MG63 (cell line): ENCODE data around the gene TTYH3. TPM values are rescaled to one million over a fixed set of nuclear protein-coding genes. Genes with fewer than 3 reads are reported as not detected.
A peak's percentile ranks its signal among the peaks of the same experiment; 100 is the strongest.

ENCODE experiments used
- DNase-seq: peaks from one replicate; pipeline ENCODE4 v3.0.0-alpha.2; 2020
- H3K27me3 ChIP-seq: fragments of 250-450 bp; sonication (Bioruptor Pico); 2 replicates; pipeline ENCODE4 v1.5.1; 2020; ENCODE audit warnings: mild to moderate bottlenecking, moderate library complexity
- H3K36me3 ChIP-seq: fragments of 250-450 bp; sonication (Bioruptor Pico); 2 replicates; pipeline ENCODE4 v1.5.1; 2020; ENCODE audit warnings: mild to moderate bottlenecking, moderate library complexity
- H3K4me3 ChIP-seq: fragments of 250-450 bp; sonication (Bioruptor Pico); 2 replicates; pipeline ENCODE4 v1.5.1; 2020; ENCODE audit warnings: mild to moderate bottlenecking, moderate library complexity
- H3K9me3 ChIP-seq: fragments of 250-450 bp; sonication (Bioruptor Pico); 2 replicates; pipeline ENCODE4 v1.5.1; 2020; ENCODE audit warnings: mild to moderate bottlenecking, moderate library complexity
- total RNA-seq: library from RNA; depleted of rRNA; stranded (reverse); fragments of >200 nt; shearing (Covaris generic); gene quantifications from 2 replicates; pipeline ENCODE4 v1.2.3, GENCODE V29; 2014; ENCODE audit warnings: low replicate concordance

TTYH3 gene
- total RNA-seq, 1 experiment from 2014 or later = 29.8 TPM

DNA sequence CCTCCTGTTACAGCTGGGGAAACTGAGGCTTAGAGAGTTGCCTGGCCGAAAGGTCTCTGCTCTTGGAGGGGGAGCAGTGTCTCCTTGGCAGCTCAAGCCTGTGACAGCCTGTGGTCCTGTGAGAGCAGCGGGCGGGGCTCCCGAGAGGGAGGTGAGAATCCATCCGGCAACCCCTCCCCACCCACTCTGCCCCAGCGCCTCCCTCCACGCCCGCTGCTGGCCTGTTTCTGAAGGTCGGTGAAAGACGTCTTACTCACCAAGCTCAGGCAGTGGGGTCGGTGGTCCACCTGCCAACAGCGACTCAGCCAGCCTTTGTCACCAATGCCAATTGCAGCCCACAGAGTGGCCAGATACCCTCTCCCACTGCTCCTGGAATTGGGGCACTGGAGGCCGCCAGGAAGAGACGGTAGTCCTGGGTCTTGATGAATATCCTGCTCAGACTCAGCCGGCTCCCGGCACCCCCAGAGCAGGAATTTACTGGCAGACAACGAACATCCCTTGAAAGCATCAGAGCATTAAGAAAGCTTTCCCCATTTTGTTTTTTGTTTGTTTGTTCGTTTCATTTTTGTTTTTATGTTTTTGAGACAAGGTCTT lies 7.4 kb upstream of the TTYH3 start:
- Histone ChIP-seq H3K4me3 (no peak overlapping the region), H3K27me3 (no peaks in the 10 kb centered on the region), H3K36me3 (no peaks in the 10 kb centered on the region), H3K9me3 (no peaks in the 10 kb centered on the region)
- peak; percentile 31 for DNase-seq

DNA sequence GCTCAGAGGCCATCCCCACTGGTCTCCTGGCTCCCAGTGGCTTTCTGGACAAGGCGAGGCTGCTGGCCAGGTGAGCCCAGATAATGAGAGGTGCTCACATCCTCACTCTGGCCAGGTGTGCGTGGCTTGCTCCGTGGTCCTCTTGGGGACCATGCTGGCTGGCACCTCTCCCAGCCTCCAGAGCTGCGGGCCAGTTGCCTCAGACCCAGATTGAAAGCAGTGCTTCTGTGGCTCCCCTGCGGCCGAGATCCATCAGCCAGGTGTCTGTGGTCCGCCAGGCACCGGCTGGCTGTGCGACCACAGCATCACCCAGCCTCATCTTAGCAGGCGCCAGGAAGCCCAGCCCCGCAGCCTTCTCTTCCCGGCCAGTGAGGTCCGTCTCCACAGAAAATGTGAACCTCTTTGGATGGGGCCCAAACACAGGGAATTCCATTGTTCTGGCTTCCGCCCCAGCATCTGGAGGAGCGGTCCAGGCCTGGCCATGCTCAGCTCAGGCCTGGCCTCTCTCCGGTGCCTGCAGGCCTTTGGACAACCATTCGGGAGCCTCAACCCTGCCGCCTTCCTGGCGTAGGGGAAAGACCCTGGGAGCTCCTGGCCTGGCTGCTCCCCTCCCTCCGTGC lies 5.2 kb upstream of the TTYH3 start:
- Histone ChIP-seq H3K4me3 (no peak overlapping the region), H3K9me3 (no peaks in the 10 kb centered on the region), H3K36me3 (no peaks in the 10 kb centered on the region), H3K27me3 (no peaks in the 10 kb centered on the region)
- DNase-seq = peak; percentile 57

DNA sequence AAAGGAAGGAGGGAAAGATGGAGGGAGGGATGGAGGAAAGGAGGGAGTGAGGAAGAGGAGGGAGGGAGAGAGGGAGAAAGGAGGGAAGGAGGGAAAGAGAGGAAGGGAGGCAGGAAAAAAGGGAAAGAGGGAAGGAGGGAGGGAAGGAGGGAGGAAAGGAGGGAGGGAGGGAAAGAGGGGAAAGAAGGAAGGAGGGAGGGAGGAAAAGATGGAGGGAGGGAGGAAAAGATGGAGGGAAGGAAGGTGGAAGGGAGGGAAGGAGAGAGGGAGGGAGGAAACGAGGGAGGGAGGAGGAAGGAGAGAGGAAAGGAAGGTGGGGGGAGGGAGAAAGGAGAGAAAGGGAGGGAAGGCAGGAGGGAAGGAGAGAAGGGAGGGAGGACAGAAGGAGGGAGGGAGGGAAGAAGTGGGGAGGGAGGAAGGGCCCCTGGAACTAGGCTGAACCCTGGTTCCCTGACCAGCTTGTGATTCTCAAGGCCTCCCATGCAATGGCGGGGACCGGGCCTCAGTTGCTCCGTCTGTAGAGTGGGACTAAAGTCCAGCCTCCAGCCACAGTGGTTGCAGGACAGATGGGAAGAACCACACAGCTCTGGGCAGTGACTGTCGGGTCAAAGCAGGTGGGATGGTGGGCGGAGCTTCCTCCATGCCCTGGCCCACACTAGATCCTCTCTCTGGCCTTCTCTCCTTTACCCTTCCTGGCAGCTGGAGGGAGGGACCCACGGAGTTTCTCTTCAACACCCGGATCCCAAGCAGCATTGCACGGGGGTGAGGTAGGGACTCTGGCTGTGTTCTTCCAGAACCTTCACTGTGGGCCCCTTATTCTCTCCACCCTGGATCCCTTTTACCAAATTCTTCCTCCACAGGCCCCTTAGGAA lies 4.3 kb upstream of the TTYH3 start:
- Histone ChIP-seq H3K36me3 (no peaks in the 10 kb centered on the region), H3K9me3 (no peaks in the 10 kb centered on the region)
- DNase-seq = no peak

DNA sequence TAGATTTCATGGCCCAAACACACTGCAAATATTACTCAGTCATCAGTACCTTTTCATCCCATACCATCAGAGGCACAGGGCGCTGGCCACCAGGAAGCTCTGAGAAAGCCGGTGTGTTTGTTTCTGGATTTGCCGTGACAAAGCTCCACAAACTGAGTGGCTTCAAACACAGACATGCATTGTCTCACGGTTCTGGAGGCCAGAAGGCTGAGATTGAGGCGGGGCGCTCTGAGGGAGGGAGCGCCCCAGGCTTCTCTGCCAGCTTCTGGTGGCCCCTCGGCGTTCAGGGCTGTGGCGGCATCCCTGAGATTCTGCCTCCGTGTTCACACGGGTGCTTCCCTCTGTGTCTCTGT lies 3.7 kb upstream of the TTYH3 start:
- no peak for DNase-seq
- Histone ChIP-seq H3K36me3 (0 out of 2 replicates have a peak, but pooled peaks cover 3% of the 10 kb centered on the region), H3K27me3 (no peaks in the 10 kb centered on the region)

More for the DNA sequence above, 4.3 kb upstream of the TTYH3 start:
- no peaks in the 10 kb centered on the region for H3K27me3 ChIP-seq
- no peak overlapping the region for H3K4me3 ChIP-seq

DNA sequence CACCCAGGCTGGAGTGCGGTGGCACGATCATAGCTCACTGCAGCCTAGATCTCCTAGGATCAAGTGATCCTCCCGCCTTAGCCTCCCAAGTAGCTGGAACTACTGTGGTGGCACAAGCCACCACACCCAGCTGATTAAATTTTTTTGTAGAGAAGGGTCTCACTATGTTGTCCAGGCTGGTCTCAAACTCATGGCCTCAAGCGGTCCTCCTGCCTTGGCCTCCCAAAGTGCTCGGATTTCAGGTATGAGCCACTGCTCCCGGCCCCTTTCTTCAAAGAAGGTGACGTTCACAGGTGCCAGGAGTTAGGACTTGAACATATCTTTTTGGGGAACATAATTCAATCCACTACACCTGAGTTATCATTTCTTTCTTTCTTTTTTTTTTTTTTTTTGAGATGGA lies 2.9 kb upstream of the TTYH3 start:
- H3K9me3 ChIP-seq = no peaks in the 10 kb centered on the region
- DNase-seq = no peak
- H3K36me3 ChIP-seq = 0 out of 2 replicates have a peak, but pooled peaks cover 3% of the 10 kb centered on the region
- no peaks in the 10 kb centered on the region for H3K27me3 ChIP-seq
- no peak overlapping the region for H3K4me3 ChIP-seq

More for the DNA sequence above, 3.7 kb upstream of the TTYH3 start:
- H3K9me3 ChIP-seq = no peaks in the 10 kb centered on the region
- no peak overlapping the region for H3K4me3 ChIP-seq

DNA sequence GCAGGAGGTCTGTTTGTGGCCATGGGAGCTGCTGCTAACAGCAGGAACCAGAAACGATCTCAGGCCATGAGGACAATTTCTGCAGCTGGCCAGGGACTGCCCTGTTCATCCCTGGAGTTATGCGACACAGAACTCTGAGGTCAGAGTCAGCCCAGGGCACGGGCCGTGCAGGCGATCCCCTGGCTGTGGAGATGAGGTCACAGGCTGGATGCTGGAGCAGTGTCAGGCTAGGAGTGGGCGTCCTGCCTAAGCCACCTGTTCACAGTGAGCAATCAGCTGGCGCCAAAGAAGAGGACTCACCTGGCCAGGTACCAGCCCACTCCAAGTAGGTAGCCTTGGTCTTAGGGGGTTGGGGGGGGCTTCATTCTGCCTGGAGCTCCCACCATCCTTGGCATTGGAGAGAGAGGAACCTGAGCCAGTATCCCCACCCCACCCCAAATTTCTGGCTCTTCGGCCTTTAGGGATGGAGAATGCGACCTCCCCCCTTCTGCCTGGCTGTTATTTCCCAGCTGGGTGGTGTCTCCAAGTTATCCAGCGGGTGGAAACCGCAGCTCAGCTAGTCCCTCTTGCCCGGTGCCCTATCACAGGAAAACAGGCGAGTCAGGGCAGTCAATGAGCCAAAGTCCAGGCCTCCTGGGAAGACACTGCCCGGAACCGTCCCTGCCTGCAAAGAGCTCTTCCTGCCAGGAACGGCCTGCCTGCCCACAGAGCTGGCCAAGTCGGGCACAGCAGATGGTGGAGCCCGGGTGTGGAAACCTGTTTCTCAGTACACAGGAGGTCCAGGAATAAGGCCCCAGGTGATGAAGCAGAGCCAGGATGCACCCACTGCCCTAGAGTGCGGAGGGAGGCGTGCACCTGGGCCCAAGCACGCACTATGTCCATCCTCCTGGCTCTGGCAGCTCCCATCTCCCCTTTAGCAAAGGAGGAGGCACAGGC lies 1.8 kb upstream of the TTYH3 start:
- no peak overlapping the region for H3K4me3 ChIP-seq
- peaks cover 5% of the 10 kb centered on the region for H3K36me3 ChIP-seq
- H3K9me3 ChIP-seq = no peaks in the 10 kb centered on the region
- H3K27me3 ChIP-seq = no peaks in the 10 kb centered on the region
- peak; percentile 79 for DNase-seq

DNA sequence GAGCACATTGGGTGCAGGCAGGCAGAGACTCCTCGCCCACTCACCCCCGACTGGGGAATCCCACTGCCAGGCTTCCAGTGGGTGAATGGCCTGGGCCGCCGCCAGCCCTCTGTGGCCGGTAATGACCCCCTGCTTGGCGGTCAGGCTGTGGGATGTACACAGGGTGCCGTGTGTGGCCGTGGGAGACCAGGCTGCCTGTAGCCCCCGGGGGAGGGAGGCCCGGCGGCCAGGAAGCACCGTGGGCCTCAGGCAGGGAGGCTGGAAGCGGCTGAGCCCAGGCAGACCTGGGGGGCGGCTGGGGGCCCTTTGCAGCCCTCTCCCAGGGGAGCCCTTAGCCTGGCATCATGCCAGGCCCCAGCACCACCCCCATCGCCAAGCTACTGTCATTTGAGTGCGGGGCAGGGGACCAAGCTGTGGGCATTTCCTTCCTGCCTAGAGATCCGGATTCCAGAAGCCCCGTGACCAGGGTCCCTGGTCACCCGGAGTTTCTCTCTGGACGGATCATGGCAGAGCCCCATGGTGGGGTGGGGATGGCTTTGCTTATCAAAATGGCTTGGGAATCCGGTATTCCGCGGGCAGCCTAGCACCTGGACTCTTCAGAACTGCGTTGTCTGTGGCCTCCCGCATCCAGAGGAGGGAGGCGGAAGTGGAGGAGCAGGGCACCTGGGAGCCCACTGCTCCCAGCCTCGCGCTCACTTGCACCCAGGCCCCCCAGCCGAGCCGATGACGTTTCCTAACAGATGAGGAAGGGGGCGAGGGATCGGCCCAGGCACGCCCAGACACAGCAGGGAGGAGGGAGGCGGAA lies 1.1 kb downstream of the TTYH3 start:
- Histone ChIP-seq H3K36me3 (peaks cover 13% of the 10 kb centered on the region), H3K4me3 (peak overlapping the region; percentile 81), H3K9me3 (no peaks in the 10 kb centered on the region), H3K27me3 (no peaks in the 10 kb centered on the region)
- peak; percentile 88 for DNase-seq

GRCh38 chr7:2633538-2634266 lies 1.9 kb downstream of the TTYH3 start:
- H3K9me3 ChIP-seq = no peaks in the 10 kb centered on the region
- no peaks in the 10 kb centered on the region for H3K27me3 ChIP-seq
- H3K36me3 ChIP-seq = peaks cover 13% of the 10 kb centered on the region
- DNase-seq = peak; percentile 95
- H3K4me3 ChIP-seq = peak overlapping the region; percentile 81

GRCh38 chr7:2634267-2635145 lies 2.7 kb downstream of the TTYH3 start:
- no peaks in the 10 kb centered on the region for H3K9me3 ChIP-seq
- DNase-seq = no peak
- peak overlapping the region; percentile 81 for H3K4me3 ChIP-seq
- no peaks in the 10 kb centered on the region for H3K27me3 ChIP-seq
- H3K36me3 ChIP-seq = peaks cover 13% of the 10 kb centered on the region

DNA sequence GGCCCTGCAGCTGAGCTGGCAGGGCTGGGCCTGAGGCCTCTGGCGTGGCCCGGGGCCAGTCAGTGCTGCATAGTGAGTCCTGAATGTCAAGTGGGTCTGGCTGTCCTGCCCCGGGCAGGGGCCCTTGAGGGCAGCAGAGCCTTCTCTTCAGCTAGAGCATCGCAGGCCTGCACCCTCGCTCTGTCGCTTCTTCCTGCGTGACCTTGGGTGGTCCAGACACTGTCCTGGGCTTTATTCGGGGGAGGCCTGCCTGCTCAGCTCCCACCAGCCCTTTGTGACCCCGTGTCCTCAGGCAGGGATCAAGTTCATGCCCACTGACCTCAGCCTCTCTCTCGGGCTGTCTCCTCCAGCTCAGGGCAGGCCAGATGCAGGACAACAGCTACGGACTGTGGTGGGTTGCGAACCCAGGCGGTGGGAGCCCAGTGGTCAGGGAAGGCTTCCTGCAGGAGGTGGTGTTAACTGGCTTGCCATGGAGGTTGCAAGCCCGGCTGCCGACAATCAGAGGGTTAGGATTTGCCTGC lies 3.4 kb downstream of the TTYH3 start:
- no peak overlapping the region for H3K4me3 ChIP-seq
- no peak for DNase-seq
- H3K27me3 ChIP-seq = no peaks in the 10 kb centered on the region
- peaks cover 13% of the 10 kb centered on the region for H3K36me3 ChIP-seq
- no peaks in the 10 kb centered on the region for H3K9me3 ChIP-seq

DNA sequence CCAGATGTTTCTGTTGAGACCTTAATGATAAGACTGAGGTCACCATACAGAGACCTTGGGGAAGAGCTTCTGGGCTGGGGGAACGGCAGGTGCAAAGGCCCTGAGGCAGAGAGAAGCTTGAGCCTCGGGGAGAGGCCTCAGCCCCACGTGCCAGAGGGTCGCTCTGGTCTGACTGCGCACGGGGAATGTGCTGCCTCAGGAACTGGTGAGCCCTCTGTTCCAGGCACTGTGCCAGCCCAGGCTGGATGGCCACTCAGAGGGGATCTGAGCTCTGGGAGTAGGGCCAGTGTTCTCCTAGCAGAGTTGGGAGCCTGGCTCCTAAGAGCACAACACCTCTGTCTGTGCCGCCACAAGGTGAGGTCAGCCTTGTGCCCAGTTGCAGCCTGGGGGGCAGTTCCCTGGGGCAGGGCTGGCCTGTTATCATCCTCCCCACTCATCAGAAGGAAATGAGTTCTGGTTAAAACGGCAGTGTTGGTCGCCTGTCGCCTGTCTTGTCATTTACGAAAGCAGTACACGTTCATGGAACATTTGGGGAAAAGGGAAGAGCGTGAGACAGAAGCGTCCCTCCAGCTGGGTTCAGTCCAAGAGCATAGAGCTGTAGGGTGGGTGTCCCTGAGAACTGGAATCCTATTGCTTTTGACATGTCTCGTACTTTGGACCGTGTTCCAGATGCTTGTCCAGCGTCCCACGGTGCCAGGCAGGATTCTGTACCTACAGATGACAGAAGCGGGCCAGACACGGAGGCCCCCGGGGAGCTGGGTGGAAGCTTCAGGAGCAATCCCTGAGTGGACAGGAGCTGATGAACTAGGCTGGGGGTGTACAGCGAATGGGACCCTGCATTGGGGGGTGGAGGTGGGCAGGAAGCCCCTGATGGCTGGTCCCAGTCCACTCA lies 4.3 kb downstream of the TTYH3 start:
- H3K4me3 ChIP-seq = no peak overlapping the region
- no peaks in the 10 kb centered on the region for H3K27me3 ChIP-seq
- no peaks in the 10 kb centered on the region for H3K9me3 ChIP-seq
- peaks cover 13% of the 10 kb centered on the region for H3K36me3 ChIP-seq
- no peak for DNase-seq

DNA sequence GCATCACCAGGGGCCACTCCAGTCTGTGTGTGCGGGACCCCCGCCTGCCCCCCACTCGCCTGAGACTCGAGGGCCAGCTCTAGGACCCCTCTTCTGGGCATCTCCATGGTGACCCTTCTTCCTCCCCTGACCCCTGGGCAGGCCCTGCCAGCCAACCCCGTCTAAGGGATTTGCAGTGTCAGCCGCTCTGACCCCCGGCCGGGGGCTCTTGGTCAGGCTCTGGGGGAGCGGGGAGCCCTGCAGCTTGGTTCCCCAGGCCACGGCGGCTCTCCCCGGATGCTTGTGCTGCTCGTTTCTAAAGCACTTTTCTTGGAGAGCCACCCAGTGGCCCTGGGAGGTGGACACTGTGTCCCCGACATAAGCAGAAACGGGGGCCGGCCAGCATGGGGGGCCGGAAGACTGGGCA lies 5.3 kb downstream of the TTYH3 start:
- no peak for DNase-seq
- no peaks in the 10 kb centered on the region for H3K9me3 ChIP-seq
- H3K4me3 ChIP-seq = no peak overlapping the region
- H3K36me3 ChIP-seq = peaks cover 14% of the 10 kb centered on the region
- H3K27me3 ChIP-seq = no peaks in the 10 kb centered on the region

- peaks cover 16% of the 10 kb centered on the region for H3K36me3 ChIP-seq
- no peak for DNase-seq
- H3K9me3 ChIP-seq = no peaks in the 10 kb centered on the region
- no peak overlapping the region for H3K4me3 ChIP-seq
- H3K27me3 ChIP-seq = no peaks in the 10 kb centered on the region
These were observed 5.9 kb downstream of the TTYH3 start for GRCh38 chr7:2637505-2638223.
